ENCODE measurements around the gene CHAT. TPM values are rescaled to one million over a fixed set of nuclear protein-coding genes. Genes with fewer than 3 reads are reported as not detected.
"Not testable (repeated sequence)": the region's sequence is repeated elsewhere in the genome, so short reads cannot be mapped to it uniquely, and the experiment has no call there.

CHAT gene
- polyA plus RNA-seq, 2 of the 4 experiments (the other 2 are of a cell fraction), result not detected

GRCh38 chr10:49668684-49669083 is 54.8 kb downstream of the CHAT start:
- FAIRE-seq, result no peak
- WGBS (ENCODE audit: missing lambda C conversion rate), result 26% methylated on average over 6 of the region's 6 CpGs
- POLR2A ChIA-PET, result no interaction called here
- DNase-seq (ENCODE audit: low read depth in 1 of 2, low spot score in 1 of 2), result no peak
- CTCF ChIA-PET, result no interaction called here
- Histone ChIP-seq H3K27ac (no peak overlapping the region), H3K9me3 (no peaks in the 10 kb centered on the region), H3K4me1 (no peaks in the 10 kb centered on the region), H3K4me2 (no peak overlapping the region), H3K4me3 (no peak overlapping the region)
- TF ChIP-seq, protein P1, sequence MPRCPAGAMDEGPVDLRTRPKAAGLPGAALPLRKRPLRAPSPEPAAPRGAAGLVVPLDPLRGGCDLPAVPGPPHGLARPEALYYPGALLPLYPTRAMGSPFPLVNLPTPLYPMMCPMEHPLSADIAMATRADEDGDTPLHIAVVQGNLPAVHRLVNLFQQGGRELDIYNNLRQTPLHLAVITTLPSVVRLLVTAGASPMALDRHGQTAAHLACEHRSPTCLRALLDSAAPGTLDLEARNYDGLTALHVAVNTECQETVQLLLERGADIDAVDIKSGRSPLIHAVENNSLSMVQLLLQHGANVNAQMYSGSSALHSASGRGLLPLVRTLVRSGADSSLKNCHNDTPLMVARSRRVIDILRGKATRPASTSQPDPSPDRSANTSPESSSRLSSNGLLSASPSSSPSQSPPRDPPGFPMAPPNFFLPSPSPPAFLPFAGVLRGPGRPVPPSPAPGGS (IDR thresholded peaks at IDR 0.05), result no peak
- no peak for ATAC-seq

DNA sequence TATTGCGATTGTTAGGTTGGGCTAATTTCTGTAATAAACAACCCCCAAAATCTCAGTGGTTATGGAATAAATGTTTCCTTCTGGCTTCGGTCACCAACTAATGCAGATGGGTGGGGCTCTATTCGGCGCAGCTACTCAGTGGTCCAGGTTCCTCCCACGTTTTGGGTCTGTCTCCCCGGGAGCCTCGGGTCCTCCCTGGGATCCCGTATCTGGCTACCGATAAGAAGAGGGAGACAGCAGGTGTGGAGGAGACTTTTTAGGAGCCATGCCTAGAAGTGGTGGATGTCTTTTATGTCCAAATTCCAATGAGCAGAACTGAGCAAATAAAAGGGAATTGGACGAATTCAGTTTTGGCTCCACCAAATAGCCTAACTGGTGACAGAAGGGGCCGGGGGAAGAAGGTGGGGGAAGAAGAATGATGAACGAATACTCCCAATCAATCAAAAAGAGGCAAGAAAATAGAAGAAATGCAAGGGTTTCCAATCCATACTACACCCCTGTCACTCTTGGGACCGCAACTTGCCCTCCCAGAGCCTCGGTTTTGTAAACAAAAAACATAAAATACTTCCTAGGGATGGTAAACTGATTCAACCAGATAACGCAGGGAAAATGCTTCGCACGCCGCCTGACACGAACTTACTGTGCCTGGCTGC is 65.1 kb downstream of the CHAT start:
- H3K27ac ChIP-seq, result no peak overlapping the region
- no peaks in the 10 kb centered on the region for H3K4me1 ChIP-seq
- FAIRE-seq, result no peak
- H3K4me3 ChIP-seq, result no peak overlapping the region
- H3K4me2 ChIP-seq, result no peak overlapping the region
- ATAC-seq, result no peak
- H3K9me3 ChIP-seq, result peaks cover 6% of the 10 kb centered on the region; the same call in 2 of the 3 replicates
- TF ChIP-seq HEYL (CRISPR knock-in tag; IDR thresholded peaks at IDR 0.05) (no peak), HDAC2 (IDR thresholded peaks at IDR 0.05) (no peak), ZNF302 (CRISPR knock-in tag; IDR thresholded peaks at IDR 0.05) (no peak), HOXB5 (CRISPR knock-in tag; IDR thresholded peaks at IDR 0.05) (no peak), RARB (CRISPR knock-in tag; IDR thresholded peaks at IDR 0.05) (no peak), ZFP36 (IDR thresholded peaks at IDR 0.05; ENCODE audit: borderline replicate concordance, partially characterized antibody) (no peak), FOSB (CRISPR knock-in tag; IDR thresholded peaks at IDR 0.05) (no peak), NFE2L2 (conservative IDR thresholded peaks at IDR 0.05; ENCODE audit: low read length) (no peak), HMGXB4 (CRISPR knock-in tag; IDR thresholded peaks at IDR 0.05; ENCODE audit: borderline replicate concordance) (no peak), CTCF (IDR thresholded peaks at IDR 0.05) (no peak), SREBF2 (IDR thresholded peaks at IDR 0.05) (no peak), MYC (IDR thresholded peaks at IDR 0.05; ENCODE audit: borderline replicate concordance, low read length) (no peak)
- TF ChIP-seq, protein P1 (IDR thresholded peaks at IDR 0.05), result no peak
- ChIA-PET CTCF (no interaction called here), POLR2A (no interaction called here)
- WGBS (ENCODE audit: missing lambda C conversion rate), result 38% methylated on average over 19 of the region's 19 CpGs
- no peak for DNase-seq (ENCODE audit: low read depth in 1 of 2, low spot score in 1 of 2)

DNA sequence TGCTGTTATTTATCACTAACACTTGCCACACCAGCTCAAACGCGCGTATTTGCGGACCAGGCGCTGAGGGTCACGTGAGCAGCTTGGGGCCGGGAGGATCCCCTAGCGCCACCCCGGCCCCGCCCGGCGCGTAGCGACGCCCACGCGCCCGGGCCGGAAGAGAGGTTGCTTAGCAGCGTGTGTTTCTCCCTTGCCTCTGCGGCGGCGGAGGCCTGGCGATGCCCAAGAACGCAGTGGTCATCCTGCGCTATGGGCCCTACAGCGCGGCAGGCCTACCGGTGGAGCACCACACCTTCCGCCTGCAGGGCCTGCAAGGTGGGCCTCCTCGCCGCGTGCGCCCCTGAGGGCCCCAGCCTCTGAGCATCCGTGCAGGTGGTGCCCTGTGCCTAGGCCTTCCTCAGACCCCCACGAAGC is 65.7 kb downstream of the CHAT start, which contains the start of gene C10orf53:
Gene C10orf53 (plus strand): TSS at position 172 of the 414 bp plus-strand sequence. CDS start 47 bp downstream, at position 219.
- FAIRE-seq, result no peak
- Histone ChIP-seq H3K27ac (no peak within 1 kb of the TSS), H3K4me2 (no peak within 1 kb of the TSS), H3K4me3 (no peak within 1 kb of the TSS), H3K4me1 (no peaks in the 10 kb centered on the region), H3K9me3 (peaks cover 6% of the 10 kb centered on the region; the same call in 2 of the 3 replicates)
- ChIA-PET POLR2A (no interaction called here), CTCF (no interaction called here)
- ATAC-seq, result no peak
- DNase-seq (ENCODE audit: low read depth in 1 of 2, low spot score in 1 of 2), result no peak
- TF ChIP-seq, protein P2, sequence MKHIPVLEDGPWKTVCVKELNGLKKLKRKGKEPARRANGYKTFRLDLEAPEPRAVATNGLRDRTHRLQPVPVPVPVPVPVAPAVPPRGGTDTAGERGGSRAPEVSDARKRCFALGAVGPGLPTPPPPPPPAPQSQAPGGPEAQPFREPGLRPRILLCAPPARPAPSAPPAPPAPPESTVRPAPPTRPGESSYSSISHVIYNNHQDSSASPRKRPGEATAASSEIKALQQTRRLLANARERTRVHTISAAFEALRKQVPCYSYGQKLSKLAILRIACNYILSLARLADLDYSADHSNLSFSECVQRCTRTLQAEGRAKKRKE (CRISPR knock-in tag; IDR thresholded peaks at IDR 0.05; ENCODE audit: low read depth), result no peak
- no peak for TF ChIP-seq NR3C1 (IDR thresholded peaks at IDR 0.05)
- TF ChIP-seq POLR2A (IDR thresholded peaks at IDR 0.05; ENCODE audit: low read length), result no peak
- TF ChIP-seq BHLHE40 (IDR thresholded peaks at IDR 0.05; ENCODE audit: low read depth, low read length), result no peak
- TF ChIP-seq MYC (IDR thresholded peaks at IDR 0.05; ENCODE audit: borderline replicate concordance, low read length), result no peak
- no peak for TF ChIP-seq KDM1A (IDR thresholded peaks at IDR 0.05; ENCODE audit: low read depth)
- TF ChIP-seq JUN (IDR thresholded peaks at IDR 0.05), result no peak
- TF ChIP-seq ESRRA (IDR thresholded peaks at IDR 0.05; ENCODE audit: borderline replicate concordance, low read length), result no peak
- no peak for TF ChIP-seq ZNF302 (CRISPR knock-in tag; IDR thresholded peaks at IDR 0.05)
- TF ChIP-seq PHF8 (IDR thresholded peaks at IDR 0.05; ENCODE audit: borderline replicate concordance, low read depth), result no peak
- TF ChIP-seq MAZ (IDR thresholded peaks at IDR 0.05; ENCODE audit: borderline replicate concordance, low read depth, low read length), result no peak
- TF ChIP-seq EHMT2 (IDR thresholded peaks at IDR 0.05; ENCODE audit: low read depth), result no peak
- WGBS (ENCODE audit: missing lambda C conversion rate), result 58% methylated on average over 24 of the region's 36 CpGs

GRCh38 chr10:49682449-49682848 is 68.6 kb downstream of the CHAT start:
- H3K4me2 ChIP-seq; H3K4me3 ChIP-seq; H3K9me3 ChIP-seq; FAIRE-seq; H3K4me1 ChIP-seq; POLR2A ChIA-PET; ATAC-seq; H3K27ac ChIP-seq; DNase-seq (ENCODE audit: low read depth in 1 of 2, low spot score in 1 of 2): not testable (repeated sequence)
- CTCF ChIA-PET, result interaction anchor here (1.2 kb wide), 1 partner anchor 89 kb away, joined by 3 read pairs; no protein-coding TSS in a partner anchor
- WGBS (ENCODE audit: missing lambda C conversion rate), result 0% methylated on average over 3 of the region's 5 CpGs

Data from A549 (cell line).